Memory B cell (primary cell): ENCODE data around the gene ZNF296.
"Not testable (repeated sequence)": the region's sequence is repeated elsewhere in the genome, so short reads cannot be mapped to it uniquely, and the experiment has no call there.

ENCODE experiments used
- ATAC-seq: fragments of 150-1000 bp; cut with Tn5 transposase; 2 replicates; pipeline ENCODE4 v1.10.0; 2021; ENCODE audit warnings: low read depth, mild to moderate bottlenecking, moderate library complexity
- DNase-seq, 2 donors: peaks; one replicate each; pipeline ENCODE4 v3.0.0; 2022; ENCODE audit warnings: low spot score in 2 of 2
- H3K27ac Mint-ChIP-seq: one replicate; pipeline ENCODE4 v1.8.0; 2022; ENCODE audit warnings: mild to moderate bottlenecking, moderate library complexity, mixed read lengths
- H3K27me3 Mint-ChIP-seq: one replicate; pipeline ENCODE4 v1.8.0; 2022; ENCODE audit warnings: mixed read lengths
- H3K36me3 Mint-ChIP-seq: one replicate; pipeline ENCODE4 v1.8.0; 2022; ENCODE audit warnings: mild to moderate bottlenecking, mixed read lengths
- H3K4me1 Mint-ChIP-seq: one replicate; pipeline ENCODE4 v1.8.0; 2022; ENCODE audit warnings: mixed read lengths
- H3K4me3 Mint-ChIP-seq: one replicate; pipeline ENCODE4 v1.8.0; 2022; ENCODE audit warnings: mild to moderate bottlenecking, moderate library complexity, mixed read lengths
- H3K9me3 Mint-ChIP-seq: one replicate; pipeline ENCODE4 v1.8.0; 2022; ENCODE audit warnings: mixed read lengths

Gene ZNF296

DNA sequence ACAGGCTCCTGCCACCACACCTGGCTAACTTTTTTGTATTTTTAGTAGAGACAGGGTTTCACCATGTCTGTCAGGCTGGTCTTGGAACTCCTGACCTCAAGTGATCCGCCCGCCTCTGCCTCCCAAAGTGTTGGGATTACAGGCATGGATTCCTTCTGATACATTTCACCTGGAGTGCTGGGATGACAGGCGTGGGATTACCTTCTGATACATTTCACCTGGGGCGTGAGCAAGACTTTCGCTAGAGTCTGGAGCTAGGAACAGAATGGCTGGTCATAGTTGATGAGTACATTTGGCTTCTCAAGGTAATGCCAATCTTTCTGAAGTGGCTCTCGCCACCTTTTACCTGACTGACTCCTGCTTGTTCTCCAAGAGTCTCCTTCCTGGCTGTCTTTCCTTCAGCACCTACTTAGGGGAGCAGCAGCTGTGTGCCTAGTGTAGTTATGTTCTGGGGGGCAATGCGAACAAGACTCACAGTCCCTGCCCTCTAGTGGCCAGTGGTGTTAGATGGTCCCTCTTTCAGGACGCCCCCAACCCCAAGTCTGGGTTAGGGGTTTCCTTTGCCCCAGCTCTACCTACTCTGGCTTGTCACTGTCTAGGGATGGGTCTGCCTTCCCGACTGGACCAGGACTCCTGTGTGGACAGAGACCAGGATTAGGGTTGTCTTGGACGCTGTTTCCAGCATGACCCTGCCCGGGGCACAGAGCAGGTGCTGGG, 36.0 kb upstream of the ZNF296 start:
- Mint-ChIP-seq H3K4me1 (peaks cover 19% of the 10 kb centered on the region), H3K9me3 (no peaks in the 10 kb centered on the region)
- no peak for ATAC-seq

DNA sequence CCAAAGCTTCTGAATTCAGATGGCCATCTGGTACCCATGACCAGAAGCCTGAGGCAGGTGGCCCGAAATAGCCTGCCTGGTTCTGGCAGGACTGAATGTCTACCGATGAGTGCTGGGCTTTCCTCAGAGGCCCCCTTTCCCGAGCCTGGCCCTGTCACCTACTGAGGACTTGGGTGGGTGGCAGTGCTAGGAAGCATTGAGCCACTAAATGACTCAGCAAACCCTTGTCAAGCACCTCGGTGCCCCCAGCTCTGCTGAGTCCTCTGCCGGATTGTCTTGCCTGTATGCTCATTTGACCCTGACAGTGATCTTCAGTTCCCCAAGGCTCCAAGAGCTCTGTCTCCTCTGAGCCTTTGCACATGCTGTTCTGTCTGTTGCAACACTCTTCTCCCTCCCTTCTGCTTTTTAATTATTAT, 34.6 kb upstream of the ZNF296 start:
- H3K27me3 Mint-ChIP-seq: no peaks in the 10 kb centered on the region
- DNase-seq: no peak
- no peak overlapping the region for H3K4me3 Mint-ChIP-seq
- no peak for ATAC-seq
- H3K9me3 Mint-ChIP-seq: no peaks in the 10 kb centered on the region
- no peaks in the 10 kb centered on the region for H3K36me3 Mint-ChIP-seq
- H3K27ac Mint-ChIP-seq: no peak overlapping the region
- peaks cover 12% of the 10 kb centered on the region for H3K4me1 Mint-ChIP-seq

More for the DNA sequence above, 36.0 kb upstream of the ZNF296 start:
- no peak overlapping the region for H3K27ac Mint-ChIP-seq
- no peak overlapping the region for H3K4me3 Mint-ChIP-seq
- H3K27me3 Mint-ChIP-seq: no peaks in the 10 kb centered on the region
- H3K36me3 Mint-ChIP-seq: no peaks in the 10 kb centered on the region
- DNase-seq: no peak

- no peak for DNase-seq
- Mint-ChIP-seq H3K9me3 (no peaks in the 10 kb centered on the region), H3K4me1 (peaks cover 26% of the 10 kb centered on the region), H3K4me3 (no peak overlapping the region), H3K36me3 (no peaks in the 10 kb centered on the region), H3K27me3 (no peaks in the 10 kb centered on the region), H3K27ac (no peak overlapping the region)
- ATAC-seq: no peak
These were observed 31.4 kb upstream of the ZNF296 start for GRCh38 chr19:45107621-45108150.

GRCh38 chr19:45106363-45106762, 30.1 kb upstream of the ZNF296 start:
- H3K4me3 Mint-ChIP-seq, ATAC-seq, H3K27ac Mint-ChIP-seq, H3K27me3 Mint-ChIP-seq, H3K9me3 Mint-ChIP-seq, H3K36me3 Mint-ChIP-seq, DNase-seq: not testable (repeated sequence)
- peaks cover 24% of the 10 kb centered on the region for H3K4me1 Mint-ChIP-seq

- H3K27me3 Mint-ChIP-seq: no peaks in the 10 kb centered on the region
- DNase-seq (no peak), ATAC-seq (no peak)
- no peaks in the 10 kb centered on the region for H3K9me3 Mint-ChIP-seq
- H3K27ac Mint-ChIP-seq: peak overlapping the region; percentile 73
- H3K4me3 Mint-ChIP-seq: peak overlapping the region; percentile 36
- H3K4me1 Mint-ChIP-seq: peaks cover 32% of the 10 kb centered on the region
- H3K36me3 Mint-ChIP-seq: no peaks in the 10 kb centered on the region
These were observed 28.5 kb upstream of the ZNF296 start for GRCh38 chr19:45104658-45105349.

DNA sequence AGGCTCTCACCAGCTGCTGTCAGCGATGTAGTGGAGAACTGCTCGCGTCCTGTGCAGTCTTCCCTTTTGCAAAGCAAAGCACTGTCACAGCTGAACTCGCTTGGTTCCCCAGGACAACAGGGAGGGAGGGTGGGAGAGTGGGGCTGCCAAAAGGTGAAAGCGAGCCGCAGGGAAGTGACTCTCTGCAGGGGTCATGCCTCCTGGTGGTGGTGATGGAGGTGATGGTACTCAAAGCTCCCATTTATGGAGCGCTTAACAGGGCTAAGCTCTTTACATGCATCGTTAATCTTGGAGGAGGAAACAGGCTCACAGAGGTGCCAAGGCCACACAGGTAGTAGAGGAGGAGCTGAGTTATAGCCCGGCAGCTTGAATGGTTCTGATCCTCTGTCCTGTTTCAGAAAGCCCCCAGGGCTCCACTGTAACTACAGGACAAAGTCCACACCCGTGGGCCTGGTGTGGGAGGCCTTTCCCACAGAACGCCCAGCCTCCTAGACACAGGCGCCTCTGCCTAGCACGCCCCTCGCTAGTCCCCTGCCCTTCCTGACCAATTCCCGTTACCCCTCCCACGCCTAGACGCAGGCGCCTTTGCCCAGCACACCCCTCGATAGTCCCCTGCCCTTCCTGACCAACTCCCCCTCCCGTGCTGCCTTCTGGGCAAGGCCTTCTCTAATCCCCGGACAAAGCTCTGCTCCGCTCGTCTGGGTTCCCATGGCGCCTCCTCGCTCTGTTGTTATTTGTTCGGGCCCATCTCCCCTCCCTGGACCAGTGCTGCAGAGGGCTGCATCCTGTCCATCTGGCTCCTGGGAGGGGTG, 27.4 kb upstream of the ZNF296 start:
- Mint-ChIP-seq H3K4me1 (peaks cover 36% of the 10 kb centered on the region), H3K27me3 (no peaks in the 10 kb centered on the region), H3K27ac (peak overlapping the region; percentile 73), H3K4me3 (peak overlapping the region; percentile 70), H3K36me3 (no peaks in the 10 kb centered on the region), H3K9me3 (no peaks in the 10 kb centered on the region)
- DNase-seq (no peak), ATAC-seq (peak; percentile 61)

GRCh38 chr19:45103156-45103507, 26.9 kb upstream of the ZNF296 start:
- peak; percentile 88 for ATAC-seq
- no peaks in the 10 kb centered on the region for H3K9me3 Mint-ChIP-seq
- no peak overlapping the region for H3K27ac Mint-ChIP-seq
- peak overlapping the region; percentile 70 for H3K4me3 Mint-ChIP-seq
- H3K27me3 Mint-ChIP-seq: no peaks in the 10 kb centered on the region
- H3K36me3 Mint-ChIP-seq: no peaks in the 10 kb centered on the region
- DNase-seq: peak in 1 of 2 donors; percentile 26
- H3K4me1 Mint-ChIP-seq: peaks cover 36% of the 10 kb centered on the region

- Mint-ChIP-seq H3K9me3 (no peaks in the 10 kb centered on the region), H3K4me3 (no peak overlapping the region), H3K4me1 (peaks cover 39% of the 10 kb centered on the region), H3K27me3 (no peaks in the 10 kb centered on the region), H3K36me3 (no peaks in the 10 kb centered on the region), H3K27ac (no peak overlapping the region)
- ATAC-seq: no peak
- no peak for DNase-seq
These were observed 26.2 kb upstream of the ZNF296 start for GRCh38 chr19:45102481-45102880.

- Mint-ChIP-seq H3K4me1 (peaks cover 43% of the 10 kb centered on the region), H3K27me3 (no peaks in the 10 kb centered on the region), H3K27ac (peak overlapping the region; percentile 9), H3K36me3 (no peaks in the 10 kb centered on the region), H3K4me3 (no peak overlapping the region), H3K9me3 (no peaks in the 10 kb centered on the region)
- ATAC-seq (no peak), DNase-seq (no peak)
These were observed 25.5 kb upstream of the ZNF296 start for GRCh38 chr19:45101806-45102205.

DNA sequence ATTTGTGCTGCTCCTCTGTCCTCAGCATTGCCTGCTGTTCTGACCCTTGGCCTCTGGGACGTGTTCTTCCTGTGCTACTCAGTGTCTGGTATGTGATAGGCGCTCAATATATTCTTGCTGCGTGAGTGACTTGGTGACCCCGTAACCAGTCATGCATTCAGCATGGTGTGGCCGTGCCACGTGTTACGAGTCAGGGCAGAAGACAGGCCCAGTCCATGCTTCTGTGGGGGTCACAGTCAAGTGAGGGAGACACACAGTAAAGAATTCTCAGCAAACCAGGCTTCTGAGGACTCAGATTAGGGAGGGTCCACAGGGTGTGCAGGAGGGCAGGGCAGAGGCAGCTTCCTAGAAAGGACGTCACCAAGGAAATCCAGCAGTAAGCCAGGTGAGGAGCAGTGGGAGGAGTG, 24.6 kb upstream of the ZNF296 start:
- H3K36me3 Mint-ChIP-seq: peaks cover 2% of the 10 kb centered on the region
- H3K9me3 Mint-ChIP-seq: no peaks in the 10 kb centered on the region
- no peak overlapping the region for H3K27ac Mint-ChIP-seq
- DNase-seq (no peak), ATAC-seq (no peak)
- no peaks in the 10 kb centered on the region for H3K27me3 Mint-ChIP-seq
- H3K4me3 Mint-ChIP-seq: no peak overlapping the region
- peaks cover 52% of the 10 kb centered on the region for H3K4me1 Mint-ChIP-seq

DNA sequence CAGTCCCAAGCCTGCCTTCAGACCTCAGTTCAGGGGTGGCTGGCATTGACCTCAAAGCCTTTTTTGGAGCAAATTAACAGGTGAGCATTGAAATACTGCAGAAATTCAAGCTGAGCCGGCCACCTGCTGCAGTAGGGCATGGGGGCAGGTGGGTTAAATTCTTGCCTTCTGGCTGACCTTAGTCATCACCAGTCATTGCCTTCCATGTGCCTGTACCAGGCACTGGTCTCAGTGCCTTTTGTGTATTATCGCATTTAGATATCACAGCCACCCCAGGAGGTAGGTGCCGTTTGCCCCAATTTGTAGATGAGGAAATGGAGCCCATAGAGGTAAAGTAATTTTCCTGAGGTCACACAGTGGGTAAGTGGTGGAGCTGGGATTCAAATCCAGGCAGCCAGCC, 23.9 kb upstream of the ZNF296 start:
- ATAC-seq (no peak), DNase-seq (no peak)
- no peaks in the 10 kb centered on the region for H3K27me3 Mint-ChIP-seq
- no peak overlapping the region for H3K27ac Mint-ChIP-seq
- no peaks in the 10 kb centered on the region for H3K9me3 Mint-ChIP-seq
- H3K4me1 Mint-ChIP-seq: peaks cover 51% of the 10 kb centered on the region
- H3K36me3 Mint-ChIP-seq: peaks cover 2% of the 10 kb centered on the region
- no peak overlapping the region for H3K4me3 Mint-ChIP-seq

- peaks cover 2% of the 10 kb centered on the region for H3K36me3 Mint-ChIP-seq
- DNase-seq (no peak), ATAC-seq (no peak)
- peaks cover 48% of the 10 kb centered on the region for H3K4me1 Mint-ChIP-seq
- H3K4me3 Mint-ChIP-seq: no peak overlapping the region
- no peak overlapping the region for H3K27ac Mint-ChIP-seq
- no peaks in the 10 kb centered on the region for H3K9me3 Mint-ChIP-seq
- H3K27me3 Mint-ChIP-seq: no peaks in the 10 kb centered on the region
These were observed 23.4 kb upstream of the ZNF296 start for GRCh38 chr19:45099467-45100191.

DNA sequence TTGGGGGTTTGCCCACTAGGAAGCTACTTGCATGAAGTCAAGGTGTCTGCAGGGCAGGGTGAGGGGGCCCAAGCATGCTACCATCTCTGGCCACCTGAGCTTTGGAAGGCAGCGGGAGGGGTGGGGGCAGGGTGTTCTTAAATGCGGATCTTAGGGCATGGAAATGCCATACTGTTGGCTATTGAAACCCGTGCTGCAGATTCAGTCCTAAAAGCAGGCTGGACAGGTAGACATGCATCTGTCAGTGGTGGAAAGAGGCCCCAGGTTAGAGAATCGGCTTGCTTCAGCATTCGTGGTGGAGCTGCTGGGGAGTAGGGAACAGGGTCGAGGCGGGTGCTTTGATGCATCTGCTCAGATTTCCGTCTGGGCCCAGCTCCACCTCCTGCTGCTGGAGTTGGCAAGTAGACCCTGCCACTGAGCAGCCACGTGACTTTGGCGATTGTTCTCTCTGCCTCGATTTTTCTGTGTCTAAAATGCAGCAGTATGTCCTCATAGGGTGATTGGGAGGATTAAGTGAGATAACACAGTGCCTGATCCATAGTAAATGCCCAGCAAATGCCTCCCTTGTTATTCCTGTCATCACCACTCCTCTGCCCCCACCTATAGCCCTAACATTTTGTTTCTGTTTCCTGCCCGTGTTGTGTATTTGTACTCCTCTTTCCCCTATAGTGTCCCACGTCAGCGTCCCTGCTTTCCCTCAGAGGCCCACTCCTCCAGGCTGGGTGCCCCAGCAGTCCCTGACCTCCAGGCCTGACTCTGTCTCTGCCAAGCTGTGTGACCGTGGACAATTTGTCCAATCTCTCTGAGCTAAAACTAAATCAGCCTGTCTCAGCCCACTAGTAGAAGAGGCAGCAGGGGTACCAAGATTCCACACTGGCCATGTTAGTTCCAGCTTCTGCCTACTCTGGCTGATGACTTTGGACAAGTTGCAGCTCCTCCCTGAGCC, 22.5 kb upstream of the ZNF296 start:
- H3K27ac Mint-ChIP-seq: no peak overlapping the region
- peaks cover 4% of the 10 kb centered on the region for H3K36me3 Mint-ChIP-seq
- H3K9me3 Mint-ChIP-seq: no peaks in the 10 kb centered on the region
- no peak for ATAC-seq
- DNase-seq: no peak
- no peaks in the 10 kb centered on the region for H3K27me3 Mint-ChIP-seq
- H3K4me3 Mint-ChIP-seq: no peak overlapping the region
- H3K4me1 Mint-ChIP-seq: peaks cover 47% of the 10 kb centered on the region
